ENCODE measurements around the gene RNFT2. TPM values are rescaled to one million over a fixed set of nuclear protein-coding genes. Genes with fewer than 3 reads are reported as not detected.

The RNFT2 gene, protein sequence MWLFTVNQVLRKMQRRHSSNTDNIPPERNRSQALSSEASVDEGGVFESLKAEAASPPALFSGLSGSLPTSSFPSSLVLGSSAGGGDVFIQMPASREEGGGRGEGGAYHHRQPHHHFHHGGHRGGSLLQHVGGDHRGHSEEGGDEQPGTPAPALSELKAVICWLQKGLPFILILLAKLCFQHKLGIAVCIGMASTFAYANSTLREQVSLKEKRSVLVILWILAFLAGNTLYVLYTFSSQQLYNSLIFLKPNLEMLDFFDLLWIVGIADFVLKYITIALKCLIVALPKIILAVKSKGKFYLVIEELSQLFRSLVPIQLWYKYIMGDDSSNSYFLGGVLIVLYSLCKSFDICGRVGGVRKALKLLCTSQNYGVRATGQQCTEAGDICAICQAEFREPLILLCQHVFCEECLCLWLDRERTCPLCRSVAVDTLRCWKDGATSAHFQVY
- 3.5 and 11.1 TPM in 2 replicates for total RNA-seq

GRCh38 chr12:116737774-116738657 is at the start of gene RNFT2, which contains the start of gene SPRING1:
TSS of gene RNFT2 (plus strand) at chr12:116738315. CDS start at chr12:116740498, 2,183 bp downstream.
TSS of gene SPRING1 (minus strand) at chr12:116738069. CDS start at chr12:116737900, 169 bp downstream.

GRCh38 chr12:116881325-116881876 is 143.3 kb downstream of the RNFT2 start, which contains the start of gene HRK:
TSS of gene HRK (minus strand) at chr12:116881441. CDS start at chr12:116881307, 134 bp downstream.

Small RNA genes within 50 kb of the gene (small RNA-seq; reads per million reads assigned to genes)
- not detected for gene RNU6-558P

Other genes with a start within 250 kb of the RNFT2 start
- gene MAP1LC3B2, start 178.9 kb upstream of the RNFT2 start, total RNA-seq, result 0.39 TPM in 1 of 2 replicates, not detected in the other
- gene SPRING1, start 246 bp upstream of the RNFT2 start, total RNA-seq, result 13.7 and 48.8 TPM in 2 replicates
- gene HRK, start 143.1 kb downstream of the RNFT2 start, total RNA-seq, result 0.11 TPM in 1 of 2 replicates, not detected in the other
- 33.4 and 45.1 TPM in 2 replicates for gene FBXW8, start 172.6 kb downstream of the RNFT2 start, total RNA-seq

Measured in placental epithelial cell (primary cell).